GM21717 (cell line): ENCODE measurements around the gene GRIP1.

ENCODE experiments used
- ATAC-seq: cut with Tn5 transposase; IDR thresholded peaks from one replicate; pipeline ENCODE4 v1.9.1; 2021; ENCODE audit warnings: mild to moderate bottlenecking, moderate library complexity; ENCODE audit not compliant: unreplicated experiment

The GRIP1 gene

GRCh38 chr12:66653796-66654195 lies 25.1 kb downstream of the GRIP1 start:
- no peak for ATAC-seq

GRCh38 chr12:66648033-66648735 lies 30.7 kb downstream of the GRIP1 start:
- no peak for ATAC-seq

GRCh38 chr12:66647034-66647691 lies 31.7 kb downstream of the GRIP1 start:
- ATAC-seq, result no peak

- no peak for ATAC-seq
Observed at GRCh38 chr12:66644151-66644550, 34.7 kb downstream of the GRIP1 start.

- no peak for ATAC-seq
Observed at GRCh38 chr12:66640691-66641460, 38.0 kb downstream of the GRIP1 start.

GRCh38 chr12:66638666-66639065 lies 40.2 kb downstream of the GRIP1 start:
- ATAC-seq, result no peak

GRCh38 chr12:66637699-66638301 lies 41.1 kb downstream of the GRIP1 start:
- ATAC-seq, result no peak

GRCh38 chr12:66636771-66637170 lies 42.1 kb downstream of the GRIP1 start:
- no peak for ATAC-seq

- no peak for ATAC-seq
Observed at GRCh38 chr12:66633676-66634075, 45.2 kb downstream of the GRIP1 start.

- no peak for ATAC-seq
Observed at GRCh38 chr12:66629138-66629870, 49.6 kb downstream of the GRIP1 start.

- peak; percentile 37 for ATAC-seq
Observed at GRCh38 chr12:66627988-66628317, 50.9 kb downstream of the GRIP1 start.

- no peak for ATAC-seq
Observed at GRCh38 chr12:66627270-66627987, 51.4 kb downstream of the GRIP1 start.

GRCh38 chr12:66624806-66625205 lies 54.1 kb downstream of the GRIP1 start:
- peak; percentile 62 for ATAC-seq

- no peak for ATAC-seq
Observed at GRCh38 chr12:66623455-66623854, 55.4 kb downstream of the GRIP1 start.

- no peak for ATAC-seq
Observed at GRCh38 chr12:66620688-66621087, 58.2 kb downstream of the GRIP1 start.

GRCh38 chr12:66620026-66620425 lies 58.9 kb downstream of the GRIP1 start:
- ATAC-seq, result no peak

- ATAC-seq, result no peak
Observed at GRCh38 chr12:66617991-66618390, 60.9 kb downstream of the GRIP1 start.

- no peak for ATAC-seq
Observed at GRCh38 chr12:66612090-66612775, 66.6 kb downstream of the GRIP1 start.

GRCh38 chr12:66607147-66607546 lies 71.7 kb downstream of the GRIP1 start:
- ATAC-seq, result no peak

GRCh38 chr12:66605293-66605692 lies 73.6 kb downstream of the GRIP1 start:
- no peak for ATAC-seq
